GM23248 (cell line): Measurements from ENCODE around the gene SOBP.

ENCODE experiments used
- EZH2 ChIP-seq: fragments of 200-600 bp; sonication (generic); IDR thresholded peaks from 2 replicates; pipeline ENCODE4 v1.6.1; 2018; ENCODE audit warnings: antibody characterized with exemption, mild to moderate bottlenecking; ENCODE audit not compliant: insufficient read depth, poor library complexity, severe bottlenecking
- EZH2phosphoT487 ChIP-seq: fragments of 200-600 bp; sonication (generic); IDR thresholded peaks from 2 replicates; pipeline ENCODE4 v1.6.1; 2018; ENCODE audit warnings: antibody characterized with exemption, moderate library complexity, mild to moderate bottlenecking, low read depth; ENCODE audit not compliant: insufficient read depth

- TF ChIP-seq EZH2 (no peak), EZH2phosphoT487 (no peak)
Measured at GRCh38 chr6:107539409-107539808, 49.5 kb downstream of the SOBP start.
